ENCODE data around the gene SRXN1.

Gene SRXN1

DNA sequence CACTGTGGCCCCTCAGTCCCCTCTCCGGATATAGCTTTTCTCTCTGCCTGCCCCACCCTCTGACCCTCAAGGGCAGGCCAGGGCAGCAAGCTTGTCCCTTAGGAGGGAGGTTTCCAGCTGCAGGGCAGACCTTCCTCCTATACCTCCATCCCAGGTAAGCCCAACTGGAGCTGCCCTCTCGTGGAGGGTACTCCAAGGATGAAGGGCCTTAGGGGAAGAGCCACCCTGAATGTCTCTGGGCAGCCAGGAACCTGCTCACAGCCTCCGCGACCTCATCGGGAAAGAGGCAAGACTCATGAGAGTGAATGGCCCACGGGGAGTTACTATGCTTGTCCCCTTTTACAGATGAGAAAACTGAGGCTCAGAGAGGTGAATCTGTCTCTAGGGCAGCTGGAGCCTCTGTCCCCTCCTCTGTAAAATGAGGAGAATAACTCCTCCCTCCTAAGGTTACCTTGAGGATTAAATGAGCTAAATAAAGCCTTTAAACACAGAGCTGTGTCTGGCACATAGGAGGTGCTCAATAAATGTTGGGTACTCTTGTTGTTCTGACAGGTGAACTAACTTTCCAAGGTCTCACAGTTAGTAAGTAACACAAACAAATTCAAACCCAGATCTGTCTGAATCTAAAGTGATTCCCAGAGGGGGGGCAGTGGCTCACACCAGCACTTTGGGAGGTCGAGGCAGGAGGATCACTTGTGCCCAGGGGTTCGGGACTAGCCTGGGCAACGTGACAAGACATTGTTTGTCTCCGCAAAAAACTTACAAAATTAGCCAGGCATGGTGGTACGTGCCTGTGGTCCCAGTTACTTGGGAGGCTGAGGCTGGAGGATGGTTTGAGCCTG is 12.1 kb downstream of the SRXN1 start:
- no peaks in the 10 kb centered on the region for H3K79me2 ChIP-seq
- no peak overlapping the region for H3K4me2 ChIP-seq (ENCODE audit: low read length)
- H3K9ac ChIP-seq: no peak overlapping the region
- peaks cover 2% of the 10 kb centered on the region for H3K4me1 ChIP-seq
- no peak overlapping the region for H2AFZ ChIP-seq
- no peak overlapping the region for H3K27ac ChIP-seq
- no peaks in the 10 kb centered on the region for H3K36me3 ChIP-seq (ENCODE audit: control insufficient read depth, insufficient read depth, low read length)
- TF ChIP-seq, protein P1, sequence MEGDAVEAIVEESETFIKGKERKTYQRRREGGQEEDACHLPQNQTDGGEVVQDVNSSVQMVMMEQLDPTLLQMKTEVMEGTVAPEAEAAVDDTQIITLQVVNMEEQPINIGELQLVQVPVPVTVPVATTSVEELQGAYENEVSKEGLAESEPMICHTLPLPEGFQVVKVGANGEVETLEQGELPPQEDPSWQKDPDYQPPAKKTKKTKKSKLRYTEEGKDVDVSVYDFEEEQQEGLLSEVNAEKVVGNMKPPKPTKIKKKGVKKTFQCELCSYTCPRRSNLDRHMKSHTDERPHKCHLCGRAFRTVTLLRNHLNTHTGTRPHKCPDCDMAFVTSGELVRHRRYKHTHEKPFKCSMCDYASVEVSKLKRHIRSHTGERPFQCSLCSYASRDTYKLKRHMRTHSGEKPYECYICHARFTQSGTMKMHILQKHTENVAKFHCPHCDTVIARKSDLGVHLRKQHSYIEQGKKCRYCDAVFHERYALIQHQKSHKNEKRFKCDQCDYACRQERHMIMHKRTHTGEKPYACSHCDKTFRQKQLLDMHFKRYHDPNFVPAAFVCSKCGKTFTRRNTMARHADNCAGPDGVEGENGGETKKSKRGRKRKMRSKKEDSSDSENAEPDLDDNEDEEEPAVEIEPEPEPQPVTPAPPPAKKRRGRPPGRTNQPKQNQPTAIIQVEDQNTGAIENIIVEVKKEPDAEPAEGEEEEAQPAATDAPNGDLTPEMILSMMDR (IDR thresholded peaks at IDR 0.05): no peak
- H3K9me3 ChIP-seq (ENCODE audit: control insufficient read depth, low read length): no peaks in the 10 kb centered on the region
- H3K27me3 ChIP-seq (ENCODE audit: control insufficient read depth, insufficient read depth, low read length): no peaks in the 10 kb centered on the region
- H3K4me3 ChIP-seq (ENCODE audit: low read depth, low read length): no peak overlapping the region

DNA sequence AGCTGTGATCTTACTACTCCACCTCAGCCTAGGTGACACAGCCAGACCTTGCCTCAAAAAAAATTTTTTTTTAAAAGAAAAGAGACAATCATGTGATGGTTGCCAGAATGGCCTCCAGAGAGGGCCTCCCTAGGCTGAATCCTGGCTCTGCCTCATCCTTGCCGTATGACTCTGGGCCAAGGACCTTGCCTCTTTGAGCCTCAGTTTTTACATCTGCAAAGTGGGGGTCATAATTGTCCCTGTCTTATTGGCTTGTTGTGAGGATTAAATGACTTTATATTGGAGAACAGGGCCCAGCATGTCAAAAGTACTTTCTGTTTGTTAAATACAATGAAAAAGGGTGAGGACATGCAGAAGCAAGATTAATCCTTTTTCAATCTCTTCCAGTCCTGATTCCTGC is 14.4 kb downstream of the SRXN1 start:
- Histone ChIP-seq H3K79me2 (no peaks in the 10 kb centered on the region), H3K27me3 (ENCODE audit: control insufficient read depth, insufficient read depth, low read length) (no peaks in the 10 kb centered on the region), H3K27ac (no peak overlapping the region), H3K4me2 (ENCODE audit: low read length) (no peak overlapping the region), H3K4me3 (ENCODE audit: low read depth, low read length) (no peak overlapping the region), H3K9ac (no peak overlapping the region), H3K4me1 (no peaks in the 10 kb centered on the region), H2AFZ (no peak overlapping the region), H3K9me3 (ENCODE audit: control insufficient read depth, low read length) (no peaks in the 10 kb centered on the region), H3K36me3 (ENCODE audit: control insufficient read depth, insufficient read depth, low read length) (no peaks in the 10 kb centered on the region)
- TF ChIP-seq, protein P1 (IDR thresholded peaks at IDR 0.05): no peak

DNA sequence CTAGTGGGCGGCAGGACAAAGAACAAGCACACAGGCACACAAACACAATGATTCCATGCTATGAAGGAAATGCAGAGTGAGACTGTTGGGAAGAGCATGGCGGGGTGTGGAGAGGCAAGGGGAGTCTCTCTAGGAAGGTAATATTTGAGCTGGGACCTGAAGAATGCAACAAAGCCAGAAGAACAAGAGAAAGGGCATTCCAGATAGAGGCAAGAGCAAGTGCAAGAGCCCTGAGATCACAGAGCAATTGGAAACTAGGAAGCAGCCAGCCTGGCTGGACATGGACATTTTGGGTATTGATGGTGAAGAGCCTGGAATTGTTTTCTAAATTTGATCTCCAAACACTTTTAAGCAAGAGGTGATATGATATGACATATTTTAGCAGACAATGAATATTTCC is 15.4 kb downstream of the SRXN1 start:
- Histone ChIP-seq H3K36me3 (ENCODE audit: control insufficient read depth, insufficient read depth, low read length) (no peaks in the 10 kb centered on the region), H3K9me3 (ENCODE audit: control insufficient read depth, low read length) (no peaks in the 10 kb centered on the region), H3K79me2 (no peaks in the 10 kb centered on the region), H3K27me3 (ENCODE audit: control insufficient read depth, insufficient read depth, low read length) (no peaks in the 10 kb centered on the region), H3K9ac (no peak overlapping the region), H3K4me1 (no peaks in the 10 kb centered on the region), H2AFZ (no peak overlapping the region), H3K4me2 (ENCODE audit: low read length) (no peak overlapping the region), H3K27ac (no peak overlapping the region), H3K4me3 (ENCODE audit: low read depth, low read length) (no peak overlapping the region)
- TF ChIP-seq, protein P1 (IDR thresholded peaks at IDR 0.05): no peak

DNA sequence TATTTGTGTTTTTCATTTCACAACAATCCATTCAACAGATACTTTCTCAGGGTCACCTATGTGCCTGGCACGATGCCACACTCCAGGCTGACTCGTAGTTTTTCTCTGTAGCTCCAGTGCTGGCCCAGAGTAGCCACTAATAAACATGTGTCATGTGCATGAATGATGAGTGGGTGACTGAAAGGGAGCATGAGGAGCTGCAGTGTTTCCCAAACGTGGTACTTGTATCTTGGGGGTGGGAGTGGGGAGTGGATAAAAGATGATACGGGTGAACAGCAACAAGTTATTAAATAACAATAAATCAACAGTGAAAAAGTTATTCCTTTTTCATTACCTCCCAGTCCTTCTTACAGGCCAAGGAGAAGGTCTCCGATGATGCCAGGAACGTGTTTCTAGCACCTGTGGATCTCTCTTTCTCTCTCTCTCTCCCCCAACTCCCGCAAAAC is 17.1 kb downstream of the SRXN1 start:
- no peak overlapping the region for H3K27ac ChIP-seq
- H3K27me3 ChIP-seq (ENCODE audit: control insufficient read depth, insufficient read depth, low read length): no peaks in the 10 kb centered on the region
- H3K36me3 ChIP-seq (ENCODE audit: control insufficient read depth, insufficient read depth, low read length): no peaks in the 10 kb centered on the region
- H3K9ac ChIP-seq: no peak overlapping the region
- TF ChIP-seq, protein P1 (IDR thresholded peaks at IDR 0.05): no peak
- H3K4me1 ChIP-seq: no peaks in the 10 kb centered on the region
- no peak overlapping the region for H3K4me3 ChIP-seq (ENCODE audit: low read depth, low read length)
- H3K4me2 ChIP-seq (ENCODE audit: low read length): no peak overlapping the region
- H3K79me2 ChIP-seq: no peaks in the 10 kb centered on the region
- no peaks in the 10 kb centered on the region for H3K9me3 ChIP-seq (ENCODE audit: control insufficient read depth, low read length)
- no peak overlapping the region for H2AFZ ChIP-seq
